Endothelial cell of umbilical vein (primary cell): ENCODE data around the gene LINC01488. TPM values are rescaled to one million over a fixed set of nuclear protein-coding genes. Genes with fewer than 3 reads are reported as not detected.

ENCODE experiments used
- BruUV-seq: library from RNA; stranded (reverse); fragments of 400-500 nt; replicated peaks from 2 replicates; lab custom pipeline; 2021; lab: Mats Ljungman, UMichigan
- CTCF ChIA-PET: fragments of 300-600, 350-600 bp; sonication (Branson Sonifier 250); formaldehyde crosslinking; loops from one replicate; lab custom pipeline; 2021; ENCODE audit warnings: antibody characterized with exemption, inconsistent platforms; lab: Charles Lee
- POLR2A ChIA-PET: fragments of 300-600, 350-600 bp; sonication (Branson Sonifier 250); formaldehyde crosslinking; loops from one replicate; lab custom pipeline; 2021; ENCODE audit warnings: antibody characterized with exemption, inconsistent platforms; lab: Charles Lee
- DNase-seq: peaks from one replicate; pipeline ENCODE4 v3.0.0-alpha.2; 2011; ENCODE audit warnings: low read depth, low spot score
- FAIRE-seq: peaks from 2 replicates; lab custom pipeline; 2011; peaks lifted over from hg19 to GRCh38; lab: Jason Lieb, UNC
- H2AFZ ChIP-seq: 2 replicates; pipeline ENCODE4 v1.6.0; 2012; ENCODE audit warnings: low read depth, low read length, control low read depth, inconsistent platforms
- H3K27ac ChIP-seq: 2 replicates; pipeline ENCODE4 v1.5.1; 2011; ENCODE audit warnings: low read depth, mild to moderate bottlenecking, control low read depth, low read length, moderate library complexity; ENCODE audit not compliant: insufficient read depth
- H3K27me3 ChIP-seq, 2 experiments: 2 replicates each; pipeline versions ENCODE4 v1.6.0 to v1.6.1; 2011; ENCODE audit warnings: low read length in 2 of 2, mixed read lengths in 1 of 2; ENCODE audit not compliant: control insufficient read depth in 2 of 2, insufficient read depth in 2 of 2
- H3K36me3 ChIP-seq, 2 experiments: 2 replicates in 1 of 2; 3 replicates in 1 of 2; pipeline ENCODE4 v1.5.1; 2011; ENCODE audit warnings: low read length in 2 of 2, mild to moderate bottlenecking in 1 of 2, moderate library complexity in 1 of 2; ENCODE audit not compliant: control insufficient read depth in 2 of 2, insufficient read depth in 2 of 2; ENCODE audit errors: extremely low read depth in 1 of 2
- H3K4me1 ChIP-seq: 3 replicates; pipeline ENCODE4 v1.5.1; 2011; ENCODE audit warnings: mild to moderate bottlenecking, low read length; ENCODE audit not compliant: control insufficient read depth, insufficient read depth; ENCODE audit errors: extremely low read depth
- H3K4me2 ChIP-seq: 2 replicates; pipeline ENCODE4 v1.6.1; 2011; ENCODE audit warnings: low read length, control low read depth, mixed read lengths; ENCODE audit not compliant: insufficient read depth
- H3K4me3 ChIP-seq, 3 experiments: fragments of 200-600 bp in 1 of 3; sonication (generic), shearing (Covaris generic) in 1 of 3; replicated peaks in 1 of 3; 2 replicates each; pipeline ENCODE4 v1.5.1; 2011 to 2016; ENCODE audit warnings: control low read depth in 3 of 3, low read length in 3 of 3, mild to moderate bottlenecking in 2 of 3, inconsistent platforms in 1 of 3, low read depth in 1 of 3, moderate library complexity in 1 of 3; ENCODE audit not compliant: insufficient read depth in 1 of 3
- H3K79me2 ChIP-seq: 2 replicates; pipeline ENCODE4 v1.6.0; 2012; ENCODE audit warnings: low read length, inconsistent platforms; ENCODE audit not compliant: control insufficient read depth, insufficient read depth
- H3K9ac ChIP-seq: replicated peaks from 2 replicates; pipeline ENCODE3; 2011; ENCODE audit warnings: low read length, control low read depth; ENCODE audit not compliant: insufficient read depth; ENCODE audit errors: extremely low read depth
- H3K9me1 ChIP-seq: replicated peaks from 3 replicates; pipeline ENCODE4 v1.6.0; 2011; ENCODE audit warnings: mild to moderate bottlenecking, low read length; ENCODE audit not compliant: control insufficient read depth, insufficient read depth; ENCODE audit errors: extremely low read depth
- H3K9me3 ChIP-seq: replicated peaks from 2 replicates; pipeline ENCODE4 v1.5.1; 2012; ENCODE audit warnings: low read length, inconsistent platforms; ENCODE audit not compliant: control insufficient read depth, insufficient read depth
- H4K20me1 ChIP-seq: replicated peaks from 2 replicates; pipeline ENCODE3; 2011; ENCODE audit warnings: mild to moderate bottlenecking, low read length; ENCODE audit not compliant: control insufficient read depth, insufficient read depth; ENCODE audit errors: extremely low read depth
- FOS ChIP-seq: IDR thresholded peaks from 2 replicates; pipeline ENCODE4 v1.6.1; 2011; ENCODE audit warnings: mild to moderate bottlenecking, low read length, moderate library complexity, borderline replicate concordance; ENCODE audit not compliant: insufficient read depth
- GATA2 ChIP-seq: IDR thresholded peaks from 2 replicates; pipeline ENCODE4 v1.7.0; 2011; ENCODE audit warnings: low read depth, mild to moderate bottlenecking, moderate library complexity, mixed read lengths, low read length; ENCODE audit not compliant: insufficient read length, insufficient read depth
- JUN ChIP-seq: IDR thresholded peaks from 2 replicates; pipeline ENCODE4 v1.6.1; 2011; ENCODE audit warnings: borderline replicate concordance, low read depth; ENCODE audit not compliant: insufficient read length, insufficient read depth
- POLR2AphosphoS5 ChIP-seq: IDR thresholded peaks from 2 replicates; pipeline ENCODE4 v1.6.1; 2012; ENCODE audit warnings: low read depth, mild to moderate bottlenecking, control low read depth, low read length, moderate library complexity; ENCODE audit not compliant: insufficient read depth
- dilution Hi-C: fragments of 300-500 bp; cut with MboI; formaldehyde crosslinking; loops from one replicate; pipeline ENCODE4 v1.15.0; 2019; ENCODE audit warnings: low sequenced_read_pairs; ENCODE audit not compliant: extremely low pct_ligation_motif_present
- intact Hi-C: fragments of 100-400 bp; cut with micrococcal nuclease; formaldehyde crosslinking; loops from one replicate; pipeline ENCODE4 v1.10.0; 2022
- polyA plus RNA-seq, 4 experiments: library from polyadenylated mRNA; depleted of rRNA in 3 of 4; stranded (reverse) in 3 of 4; unstranded in 1 of 4; fragments of >200 nt; gene quantifications; 2 replicates each; pipeline versions ENCODE4 v1.2.1 to v1.2.3, GENCODE V29; 2011 to 2012; ENCODE audit warnings: missing spikeins in 1 of 4
- total RNA-seq: library from RNA; stranded (reverse); gene quantifications from 2 replicates; pipeline ENCODE4 v1.2.3, GENCODE V29; 2021
- TF ChIP-seq, protein P1 (sequence below): IDR thresholded peaks from 2 replicates; pipeline ENCODE4 v1.6.1; 2011; ENCODE audit not compliant: insufficient read depth, insufficient read length

The LINC01488 gene
- total and polyA plus RNA-seq, 2 donors (not counting 3 experiments of a cell fraction or from before 2014, with no cell fraction given) = not detected

DNA sequence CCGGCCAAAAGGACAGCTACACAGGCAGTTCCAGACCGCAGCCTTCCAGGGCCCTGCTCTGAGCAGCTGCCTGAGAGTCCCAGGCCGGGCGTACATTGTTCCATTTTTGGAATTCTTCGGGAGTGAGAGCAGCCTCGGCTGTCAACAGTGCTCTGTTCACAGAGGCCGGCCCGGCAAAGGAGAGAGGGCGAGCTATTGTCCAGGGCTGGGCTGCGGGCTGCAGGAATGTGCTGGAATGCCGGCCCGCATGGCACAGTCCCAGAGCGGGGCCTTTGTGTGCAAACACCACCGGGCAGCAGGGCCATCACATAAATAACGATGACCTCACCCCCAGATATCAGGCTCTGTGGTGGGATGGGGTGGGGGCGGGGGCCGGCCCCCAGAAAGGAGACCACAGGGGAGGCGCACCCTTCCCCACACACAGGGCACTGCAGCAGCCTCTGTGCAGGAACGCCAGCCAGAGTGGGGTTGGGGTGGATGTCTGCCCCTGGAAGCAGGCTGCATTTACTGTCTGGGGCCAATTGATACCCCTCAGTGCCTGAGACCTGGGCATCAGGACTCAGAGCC lies 15.8 kb downstream of the LINC01488 start:
- Histone ChIP-seq H3K36me3 (no peaks in the 10 kb centered on the region), H3K4me3 (no peak overlapping the region), H3K27me3 (no peaks in the 10 kb centered on the region), H3K9ac (peak overlapping the region; percentile 24), H3K4me2 (no peak overlapping the region), H3K9me1 (no peaks in the 10 kb centered on the region), H3K9me3 (no peaks in the 10 kb centered on the region), H3K27ac (peak overlapping the region; percentile 57), H3K79me2 (no peaks in the 10 kb centered on the region), H2AFZ (no peak overlapping the region), H4K20me1 (no peaks in the 10 kb centered on the region), H3K4me1 (peaks cover 29% of the 10 kb centered on the region)
- TF ChIP-seq JUN = peak; percentile 73
- no peak for TF ChIP-seq POLR2AphosphoS5
- TF ChIP-seq, protein P1, sequence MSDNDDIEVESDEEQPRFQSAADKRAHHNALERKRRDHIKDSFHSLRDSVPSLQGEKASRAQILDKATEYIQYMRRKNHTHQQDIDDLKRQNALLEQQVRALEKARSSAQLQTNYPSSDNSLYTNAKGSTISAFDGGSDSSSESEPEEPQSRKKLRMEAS = peak; percentile 50
- TF ChIP-seq GATA2 = no peak
- intact Hi-C loops (loop anchor here (1.0 to 2.0 kb wide), 5 partner anchors 26 to 367 kb away; partner anchors contain the start of gene CCND1), dilution Hi-C loops (no loop called here)
- POLR2A ChIA-PET = interaction anchor here (0.7 kb wide), 3 partner anchors 24 to 47 kb away, joined by 5 to 8 read pairs (median 8); no protein-coding TSS in a partner anchor
- DNase-seq = peak; percentile 83
- BruUV-seq = no TSS peak
- peak; percentile 94 for FAIRE-seq
- CTCF ChIA-PET = interaction anchor here (0.6 to 1.6 kb wide), 9 partner anchors 26 to 396 kb away, joined by 3 to 5 read pairs (median 3); no protein-coding TSS in a partner anchor

- no peak overlapping the region for H3K4me2 ChIP-seq
- H3K9me1 ChIP-seq = no peaks in the 10 kb centered on the region
- FAIRE-seq (no peak), DNase-seq (no peak)
- H3K27ac ChIP-seq = no peak overlapping the region
- H3K27me3 ChIP-seq = no peaks in the 10 kb centered on the region
- no peaks in the 10 kb centered on the region for H3K9me3 ChIP-seq
- H4K20me1 ChIP-seq = no peaks in the 10 kb centered on the region
- H3K4me3 ChIP-seq = no peak overlapping the region
- peaks cover 29% of the 10 kb centered on the region for H3K4me1 ChIP-seq
- H2AFZ ChIP-seq = no peak overlapping the region
- no peak for TF ChIP-seq GATA2
- TF ChIP-seq POLR2AphosphoS5 = no peak
- TF ChIP-seq FOS = no peak
- no TSS peak for BruUV-seq
- no peaks in the 10 kb centered on the region for H3K36me3 ChIP-seq
- intact Hi-C loops (no loop called here), dilution Hi-C loops (no loop called here)
- H3K9ac ChIP-seq = no peak overlapping the region
- ChIA-PET POLR2A (no interaction called here), CTCF (interaction anchor here (0.9 to 1.7 kb wide), 3 partner anchors 90 to 367 kb away, joined by 3 to 5 read pairs (median 4); no protein-coding TSS in a partner anchor)
- H3K79me2 ChIP-seq = no peaks in the 10 kb centered on the region
Measured at GRCh38 chr11:69498614-69499175, 17.2 kb downstream of the LINC01488 start.
